GM23248 (cell line): Measurements from ENCODE around the gene STAG1.

Experiments
- EZH2 ChIP-seq: fragments of 200-600 bp; sonication (generic); IDR thresholded peaks from 2 replicates; pipeline ENCODE4 v1.6.1; 2018; ENCODE audit warnings: antibody characterized with exemption, mild to moderate bottlenecking; ENCODE audit not compliant: insufficient read depth, poor library complexity, severe bottlenecking
- EZH2phosphoT487 ChIP-seq: fragments of 200-600 bp; sonication (generic); IDR thresholded peaks from 2 replicates; pipeline ENCODE4 v1.6.1; 2018; ENCODE audit warnings: antibody characterized with exemption, moderate library complexity, mild to moderate bottlenecking, low read depth; ENCODE audit not compliant: insufficient read depth

DNA sequence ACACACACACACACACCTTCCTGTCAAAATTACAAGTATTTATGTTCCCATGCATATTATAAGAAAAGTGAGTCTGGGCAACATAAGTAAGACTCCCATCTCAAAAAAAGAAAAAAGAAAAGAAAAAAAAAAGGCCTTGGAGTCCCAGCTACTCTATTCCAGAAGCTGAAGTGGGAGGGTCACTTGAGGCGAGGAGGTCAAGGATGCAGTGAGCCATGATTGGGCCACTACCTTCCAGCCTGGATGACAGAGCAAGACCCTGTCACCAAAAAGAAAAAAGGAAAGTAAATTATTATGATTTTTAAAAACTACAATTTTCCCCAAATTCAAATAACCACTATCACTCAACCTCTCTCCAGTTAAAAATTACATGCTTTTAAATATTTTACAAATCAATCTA is 113.1 kb downstream of the STAG1 start:
- TF ChIP-seq EZH2 (no peak), EZH2phosphoT487 (no peak)
